Measurements from ENCODE around the gene FAM78A. TPM values are rescaled to one million over a fixed set of nuclear protein-coding genes. Genes with fewer than 3 reads are reported as not detected.

Gene FAM78A
- total and polyA plus RNA-seq, 2 donors (not counting 1 experiment from before 2014, with no cell fraction given): 42.9 to 58.3 TPM

GRCh38 chr9:131236161-131236560 lies 40.1 kb downstream of the FAM78A start:
- CTCF ChIA-PET: no interaction called here
- no peak overlapping the region for H3K27ac ChIP-seq (ENCODE audit: low read length in 2 of 2)

DNA sequence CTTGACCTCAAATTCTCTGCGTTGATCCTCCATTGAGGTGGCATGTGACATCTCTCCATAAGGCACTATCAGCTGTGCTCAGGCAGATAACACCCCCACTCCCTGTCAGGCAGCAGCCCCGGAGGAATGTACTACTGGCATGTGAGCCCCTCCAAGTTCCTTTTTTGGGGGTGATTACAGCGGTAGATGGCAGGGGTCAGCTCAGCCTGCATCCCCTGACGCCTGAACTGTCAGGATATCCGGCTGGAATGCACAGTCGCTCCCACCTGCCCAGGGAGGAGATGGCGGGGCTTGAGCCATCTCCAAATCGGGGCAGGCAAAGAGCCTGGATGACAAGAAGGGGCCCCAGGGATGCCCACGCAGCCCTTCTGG lies 40.8 kb downstream of the FAM78A start:
- Mint-ChIP-seq H3K9me3 (ENCODE audit: insufficient read depth) (no peaks in the 10 kb centered on the region), H3K27me3 (no peaks in the 10 kb centered on the region), H3K4me1 (peaks cover 20% of the 10 kb centered on the region), H3K4me3 (no peak overlapping the region), H3K27ac (no peak overlapping the region)
- no peak overlapping the region for H2AFZ ChIP-seq (ENCODE audit: insufficient read depth, low read depth, low read length, poor library complexity, severe bottlenecking)
- H3K27me3 ChIP-seq (replicated peaks in 1 of 4; ENCODE audit: control extremely low read depth in 1 of 4, control insufficient read depth in 3 of 4, insufficient read depth in 4 of 4, low read length in 3 of 4): no peaks in the 10 kb centered on the region
- intact Hi-C loops (cut with micrococcal nuclease): no loop called here
- 90% methylated on average over 8 of the region's 9 CpGs for WGBS (ENCODE audit: insufficient coverage)
- H3K9ac ChIP-seq (ENCODE audit: low read length): no peak overlapping the region
- H3K79me2 ChIP-seq (ENCODE audit: control insufficient read depth, insufficient read depth, low read length): no peaks in the 10 kb centered on the region
- DNase-seq (no peak), ATAC-seq (ENCODE audit: low read depth) (no peak)
- H3K36me3 ChIP-seq (replicated peaks in 1 of 2; ENCODE audit: control extremely low read depth in 1 of 2, control insufficient read depth in 1 of 2, extremely low read depth in 1 of 2, insufficient read depth in 2 of 2, low read length in 1 of 2): peaks cover 0 to 29% of the 10 kb centered on the region in 2 experiments
- H3K4me2 ChIP-seq (replicated peaks; ENCODE audit: low read depth, low read length, poor library complexity, severe bottlenecking): no peak overlapping the region
- CTCF ChIA-PET: interaction anchor here (0.8 to 0.9 kb wide), 2 partner anchors 20 to 101 kb away, joined by 3 to 5 read pairs; no protein-coding TSS in a partner anchor
- POLR2A ChIA-PET: no interaction called here
- TF ChIP-seq, protein P1, sequence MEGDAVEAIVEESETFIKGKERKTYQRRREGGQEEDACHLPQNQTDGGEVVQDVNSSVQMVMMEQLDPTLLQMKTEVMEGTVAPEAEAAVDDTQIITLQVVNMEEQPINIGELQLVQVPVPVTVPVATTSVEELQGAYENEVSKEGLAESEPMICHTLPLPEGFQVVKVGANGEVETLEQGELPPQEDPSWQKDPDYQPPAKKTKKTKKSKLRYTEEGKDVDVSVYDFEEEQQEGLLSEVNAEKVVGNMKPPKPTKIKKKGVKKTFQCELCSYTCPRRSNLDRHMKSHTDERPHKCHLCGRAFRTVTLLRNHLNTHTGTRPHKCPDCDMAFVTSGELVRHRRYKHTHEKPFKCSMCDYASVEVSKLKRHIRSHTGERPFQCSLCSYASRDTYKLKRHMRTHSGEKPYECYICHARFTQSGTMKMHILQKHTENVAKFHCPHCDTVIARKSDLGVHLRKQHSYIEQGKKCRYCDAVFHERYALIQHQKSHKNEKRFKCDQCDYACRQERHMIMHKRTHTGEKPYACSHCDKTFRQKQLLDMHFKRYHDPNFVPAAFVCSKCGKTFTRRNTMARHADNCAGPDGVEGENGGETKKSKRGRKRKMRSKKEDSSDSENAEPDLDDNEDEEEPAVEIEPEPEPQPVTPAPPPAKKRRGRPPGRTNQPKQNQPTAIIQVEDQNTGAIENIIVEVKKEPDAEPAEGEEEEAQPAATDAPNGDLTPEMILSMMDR (IDR thresholded peaks at IDR 0.05): no peak
- H3K4me1 ChIP-seq (ENCODE audit: control insufficient read depth in 2 of 2, insufficient read depth in 2 of 2, low read length in 2 of 2): peaks cover 19 to 27% of the 10 kb centered on the region in 2 donors
- no peaks in the 10 kb centered on the region for H3K9me3 ChIP-seq (ENCODE audit: control extremely low read depth in 1 of 3, control insufficient read depth in 2 of 3, insufficient read depth in 1 of 3, low read length in 2 of 3)
- H3K4me3 ChIP-seq (ENCODE audit: control extremely low read depth in 1 of 5, extremely low read depth in 1 of 5, insufficient read depth in 1 of 5, low read depth in 2 of 5, low read length in 4 of 5): no peak overlapping the region
- no peaks in the 10 kb centered on the region for H4K20me1 ChIP-seq (ENCODE audit: control insufficient read depth, insufficient read depth, low read length, poor library complexity, severe bottlenecking)
- H3K27ac ChIP-seq (ENCODE audit: low read length in 2 of 2): no peak overlapping the region

More at GRCh38 chr9:131236161-131236560, 40.1 kb downstream of the FAM78A start:
- no peaks in the 10 kb centered on the region for H3K9me3 Mint-ChIP-seq (ENCODE audit: insufficient read depth)
- H3K27me3 Mint-ChIP-seq: no peaks in the 10 kb centered on the region
- DNase-seq (no peak), ATAC-seq (ENCODE audit: low read depth) (no peak)
- peaks cover 0 to 27% of the 10 kb centered on the region in 2 experiments for H3K36me3 ChIP-seq (replicated peaks in 1 of 2; ENCODE audit: control extremely low read depth in 1 of 2, control insufficient read depth in 1 of 2, extremely low read depth in 1 of 2, insufficient read depth in 2 of 2, low read length in 1 of 2)
- H3K9ac ChIP-seq (ENCODE audit: low read length): no peak overlapping the region
- H3K27me3 ChIP-seq (replicated peaks in 1 of 4; ENCODE audit: control extremely low read depth in 1 of 4, control insufficient read depth in 3 of 4, insufficient read depth in 4 of 4, low read length in 3 of 4): no peaks in the 10 kb centered on the region
- TF ChIP-seq EZH2 (IDR thresholded peaks at IDR 0.05; ENCODE audit: borderline replicate concordance, insufficient read depth, low read depth, low read length, poor library complexity, severe bottlenecking): no peak
- TF ChIP-seq, protein P1 (IDR thresholded peaks at IDR 0.05): no peak
- no peak overlapping the region for H3K4me3 ChIP-seq (ENCODE audit: control extremely low read depth in 1 of 5, extremely low read depth in 1 of 5, insufficient read depth in 1 of 5, low read depth in 2 of 5, low read length in 4 of 5)
- H3K79me2 ChIP-seq (ENCODE audit: control insufficient read depth, insufficient read depth, low read length): no peaks in the 10 kb centered on the region
- no peak overlapping the region for H3K27ac Mint-ChIP-seq
- H3K4me2 ChIP-seq (replicated peaks; ENCODE audit: low read depth, low read length, poor library complexity, severe bottlenecking): no peak overlapping the region
- 100% methylated on average over 6 of the region's 8 CpGs for WGBS (ENCODE audit: insufficient coverage)
- no peak overlapping the region for H3K4me3 Mint-ChIP-seq
- POLR2A ChIA-PET: no interaction called here
- no peak overlapping the region for H2AFZ ChIP-seq (ENCODE audit: insufficient read depth, low read depth, low read length, poor library complexity, severe bottlenecking)
- H3K4me1 Mint-ChIP-seq: peaks cover 20% of the 10 kb centered on the region
- H3K4me1 ChIP-seq (ENCODE audit: control insufficient read depth in 2 of 2, insufficient read depth in 2 of 2, low read length in 2 of 2): peaks cover 19 to 27% of the 10 kb centered on the region in 2 donors
- no peaks in the 10 kb centered on the region for H4K20me1 ChIP-seq (ENCODE audit: control insufficient read depth, insufficient read depth, low read length, poor library complexity, severe bottlenecking)
- intact Hi-C loops (cut with micrococcal nuclease): no loop called here
- no peaks in the 10 kb centered on the region for H3K9me3 ChIP-seq (ENCODE audit: control extremely low read depth in 1 of 3, control insufficient read depth in 2 of 3, insufficient read depth in 1 of 3, low read length in 2 of 3)

Data from B cell (primary cell).